CD4-positive, alpha-beta T cell (primary cell): Measurements from ENCODE around the gene NEGR1. TPM values are rescaled to one million over a fixed set of nuclear protein-coding genes. Genes with fewer than 3 reads are reported as not detected.

Experiments
- ATAC-seq: fragments of 200-7000 bp; cut with Tn5 transposase; one replicate; pipeline ENCODE4 v1.10.0; 2022; ENCODE audit warnings: mild to moderate bottlenecking; ENCODE audit not compliant: poor library complexity
- CTCF ChIA-PET: fragments of 350-600 bp; sonication (Branson Sonifier 250); formaldehyde crosslinking; loops from one replicate; lab custom pipeline; 2021; ENCODE audit warnings: antibody characterized with exemption, inconsistent platforms; lab: Charles Lee
- POLR2A ChIA-PET: fragments of 350-600 bp; sonication (Branson Sonifier 250); formaldehyde crosslinking; loops from one replicate; lab custom pipeline; 2021; ENCODE audit warnings: antibody characterized with exemption, inconsistent platforms; lab: Charles Lee
- DNase-seq, 14 experiments: peaks; one replicate each; pipeline ENCODE4 v3.0.0-alpha.2; 2013 to 2020; ENCODE audit warnings: mixed read lengths in 2 of 14
- H3K27ac ChIP-seq, 2 donors: one replicate each; pipeline versions ENCODE4 v1.5.1 to v1.7.0; 2013; ENCODE audit warnings: low read length in 2 of 2, low read depth in 1 of 2, mild to moderate bottlenecking in 1 of 2
- H3K27me3 ChIP-seq, 2 experiments: 1 replicate in 1 of 2; 2 replicates in 1 of 2; pipeline versions ENCODE4 v1.6.1 to v1.7.0; 2013; ENCODE audit warnings: low read length in 2 of 2, control low read depth in 1 of 2, mild to moderate bottlenecking in 1 of 2, moderate library complexity in 1 of 2; ENCODE audit not compliant: insufficient read depth in 2 of 2, control insufficient read depth in 1 of 2
- H3K36me3 ChIP-seq: one replicate; pipeline ENCODE4 v1.6.1; 2013; ENCODE audit warnings: low read length, control low read depth; ENCODE audit not compliant: insufficient read depth
- H3K4me1 ChIP-seq: one replicate; pipeline ENCODE4 v1.6.1; 2013; ENCODE audit warnings: low read length, control low read depth; ENCODE audit not compliant: insufficient read depth
- H3K4me3 ChIP-seq: one replicate; pipeline ENCODE4 v1.5.1; 2013; ENCODE audit warnings: mild to moderate bottlenecking, low read length, moderate library complexity
- H3K9me3 ChIP-seq, 2 experiments: 1 replicate in 1 of 2; 2 replicates in 1 of 2; pipeline versions ENCODE4 v1.6.1 to v1.7.0; 2013; ENCODE audit warnings: low read length in 2 of 2, mild to moderate bottlenecking in 2 of 2, control low read depth in 1 of 2, moderate library complexity in 1 of 2; ENCODE audit not compliant: control insufficient read depth in 1 of 2, insufficient read depth in 1 of 2
- H3K27ac Mint-ChIP-seq: one replicate; pipeline ENCODE4 v1.8.0; 2020; ENCODE audit warnings: mixed read lengths
- H3K27me3 Mint-ChIP-seq: one replicate; pipeline ENCODE4 v1.8.0; 2021; ENCODE audit warnings: mixed read lengths
- H3K36me3 Mint-ChIP-seq: one replicate; pipeline ENCODE4 v1.8.0; 2021; ENCODE audit warnings: low read depth, mixed read lengths
- H3K4me1 Mint-ChIP-seq: one replicate; pipeline ENCODE4 v1.8.0; 2021; ENCODE audit warnings: low read depth, mixed read lengths
- H3K4me3 Mint-ChIP-seq: one replicate; pipeline ENCODE4 v1.8.0; 2020; ENCODE audit warnings: mild to moderate bottlenecking, mixed read lengths
- H3K9me3 Mint-ChIP-seq: one replicate; pipeline ENCODE4 v1.8.0; 2020; ENCODE audit warnings: mixed read lengths
- intact Hi-C, 2 experiments: fragments of 100-400 bp; cut with DNase I in 1 of 2; cut with micrococcal nuclease in 1 of 2; formaldehyde crosslinking; loops; one replicate each; pipeline versions ENCODE4 v1.15.1 to v1.9.0; 2023 to 2025; cut with DNase I, micrococcal nuclease
- total RNA-seq, 174 experiments: library from RNA in 2 of 174; stranded (reverse) in 2 of 174; gene quantifications; one replicate each; pipeline ENCODE4 v1.2.3 and lab custom pipeline; 2021 to 2026
- TF ChIP-seq, protein P1 (sequence below): fragments of 200-600 bp; IDR thresholded peaks from one replicate; pipeline ENCODE4 v1.8.0; 2022; ENCODE audit warnings: antibody characterized with exemption, mild to moderate bottlenecking

Gene NEGR1
- total RNA-seq, 2 experiments from 2014 or later, result 0.03 TPM

DNA sequence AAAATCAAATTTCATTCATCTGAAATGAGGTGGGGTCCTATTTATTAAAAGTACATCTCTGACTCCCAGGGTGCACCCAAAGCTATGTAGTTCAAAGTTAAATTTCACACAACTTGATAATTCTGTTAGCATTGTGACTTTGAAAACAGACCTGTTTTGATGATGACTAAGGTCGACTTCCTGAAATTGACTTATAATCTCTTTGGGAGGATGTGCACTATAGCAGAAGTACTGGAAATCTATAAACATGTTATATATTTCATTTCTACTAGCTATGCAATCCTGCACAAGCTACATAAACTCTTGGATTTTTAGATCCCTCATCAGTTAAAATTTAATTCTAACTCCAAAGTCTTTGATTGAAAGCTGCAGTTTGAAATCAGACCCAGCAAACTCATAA lies 507.6 kb downstream of the NEGR1 start:
- TF ChIP-seq, protein P1, sequence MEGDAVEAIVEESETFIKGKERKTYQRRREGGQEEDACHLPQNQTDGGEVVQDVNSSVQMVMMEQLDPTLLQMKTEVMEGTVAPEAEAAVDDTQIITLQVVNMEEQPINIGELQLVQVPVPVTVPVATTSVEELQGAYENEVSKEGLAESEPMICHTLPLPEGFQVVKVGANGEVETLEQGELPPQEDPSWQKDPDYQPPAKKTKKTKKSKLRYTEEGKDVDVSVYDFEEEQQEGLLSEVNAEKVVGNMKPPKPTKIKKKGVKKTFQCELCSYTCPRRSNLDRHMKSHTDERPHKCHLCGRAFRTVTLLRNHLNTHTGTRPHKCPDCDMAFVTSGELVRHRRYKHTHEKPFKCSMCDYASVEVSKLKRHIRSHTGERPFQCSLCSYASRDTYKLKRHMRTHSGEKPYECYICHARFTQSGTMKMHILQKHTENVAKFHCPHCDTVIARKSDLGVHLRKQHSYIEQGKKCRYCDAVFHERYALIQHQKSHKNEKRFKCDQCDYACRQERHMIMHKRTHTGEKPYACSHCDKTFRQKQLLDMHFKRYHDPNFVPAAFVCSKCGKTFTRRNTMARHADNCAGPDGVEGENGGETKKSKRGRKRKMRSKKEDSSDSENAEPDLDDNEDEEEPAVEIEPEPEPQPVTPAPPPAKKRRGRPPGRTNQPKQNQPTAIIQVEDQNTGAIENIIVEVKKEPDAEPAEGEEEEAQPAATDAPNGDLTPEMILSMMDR, result no peak
- DNase-seq (no peak), ATAC-seq (no peak)
- intact Hi-C loops, result no loop called here
- Histone ChIP-seq H3K4me1 (no peaks in the 10 kb centered on the region), H3K9me3 (peaks cover 0 to 8% of the 10 kb centered on the region in 2 experiments), H3K27ac (no peak overlapping the region), H3K36me3 (no peaks in the 10 kb centered on the region), H3K4me3 (no peak overlapping the region), H3K27me3 (no peaks in the 10 kb centered on the region)
- ChIA-PET POLR2A (no interaction called here), CTCF (no interaction called here)
- H3K4me3 Mint-ChIP-seq, result no peak overlapping the region
- H3K4me1 Mint-ChIP-seq, result no peaks in the 10 kb centered on the region
- H3K27me3 Mint-ChIP-seq, result no peaks in the 10 kb centered on the region
- peaks cover 2% of the 10 kb centered on the region for H3K9me3 Mint-ChIP-seq
- no peaks in the 10 kb centered on the region for H3K36me3 Mint-ChIP-seq
- no peak overlapping the region for H3K27ac Mint-ChIP-seq

DNA sequence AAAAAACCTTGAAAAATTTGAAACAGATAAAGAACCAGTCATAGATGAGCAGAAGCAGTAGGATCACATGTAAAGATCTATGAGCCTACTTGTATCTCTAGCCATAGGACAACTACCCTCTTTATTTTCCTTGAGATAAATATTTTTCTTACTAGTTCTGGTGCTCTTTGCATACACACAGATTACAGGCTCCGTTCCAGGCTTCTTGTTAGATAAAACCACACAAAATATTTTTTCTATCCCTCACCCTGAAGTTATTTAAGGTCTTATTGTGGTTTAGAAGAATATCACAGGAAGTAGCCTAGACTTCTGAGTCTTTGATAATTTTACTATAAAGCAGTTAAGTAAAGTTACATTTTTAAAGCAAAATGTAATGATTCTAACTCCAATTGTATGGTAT lies 512.2 kb downstream of the NEGR1 start:
- ATAC-seq, result no peak
- H3K36me3 ChIP-seq, result no peaks in the 10 kb centered on the region
- ChIA-PET CTCF (no interaction called here), POLR2A (no interaction called here)
- H3K4me1 Mint-ChIP-seq, result no peaks in the 10 kb centered on the region
- H3K36me3 Mint-ChIP-seq, result no peaks in the 10 kb centered on the region
- no peak overlapping the region for H3K4me3 Mint-ChIP-seq
- no peaks in the 10 kb centered on the region for H3K27me3 ChIP-seq
- H3K9me3 Mint-ChIP-seq, result peaks cover 10% of the 10 kb centered on the region
- H3K27ac Mint-ChIP-seq, result no peak overlapping the region
- TF ChIP-seq, protein P1, result no peak
- intact Hi-C loops, result no loop called here
- H3K9me3 ChIP-seq, result peaks cover 6 to 8% of the 10 kb centered on the region in 2 experiments
- DNase-seq, result no peak
- H3K4me3 ChIP-seq, result no peak overlapping the region
- no peaks in the 10 kb centered on the region for H3K27me3 Mint-ChIP-seq
- no peaks in the 10 kb centered on the region for H3K4me1 ChIP-seq
- no peak overlapping the region for H3K27ac ChIP-seq

DNA sequence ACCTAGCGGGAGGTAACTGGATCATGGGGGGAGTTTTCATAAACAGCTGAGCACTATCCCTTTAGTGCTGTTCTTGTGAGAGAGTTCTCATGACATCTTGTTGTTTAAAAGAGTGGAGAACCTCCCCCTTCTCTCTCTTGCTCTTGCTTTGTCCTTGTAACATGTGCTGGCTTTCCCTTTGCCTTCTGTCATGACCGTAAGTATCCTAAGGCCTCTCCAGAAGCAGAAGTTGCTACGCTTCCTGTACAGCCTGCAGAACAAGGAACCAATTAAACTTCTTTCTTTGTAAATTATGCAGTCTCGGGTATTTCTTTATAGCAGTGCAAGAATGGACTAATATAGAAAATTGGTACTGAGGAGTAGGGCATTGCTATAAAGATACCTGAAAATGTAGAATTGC lies 515.6 kb downstream of the NEGR1 start:
- DNase-seq (no peak), ATAC-seq (no peak)
- peaks cover 10% of the 10 kb centered on the region for H3K9me3 Mint-ChIP-seq
- H3K27me3 Mint-ChIP-seq, result no peaks in the 10 kb centered on the region
- intact Hi-C loops, result no loop called here
- H3K4me3 Mint-ChIP-seq, result no peak overlapping the region
- Histone ChIP-seq H3K4me3 (no peak overlapping the region), H3K27ac (no peak overlapping the region), H3K4me1 (no peaks in the 10 kb centered on the region), H3K36me3 (no peaks in the 10 kb centered on the region), H3K9me3 (peaks cover 6 to 8% of the 10 kb centered on the region in 2 experiments), H3K27me3 (no peaks in the 10 kb centered on the region)
- ChIA-PET POLR2A (no interaction called here), CTCF (no interaction called here)
- no peaks in the 10 kb centered on the region for H3K36me3 Mint-ChIP-seq
- TF ChIP-seq, protein P1, result no peak
- H3K4me1 Mint-ChIP-seq, result no peaks in the 10 kb centered on the region
- no peak overlapping the region for H3K27ac Mint-ChIP-seq
